22Rv1 (cell line): ENCODE results near the gene UBL7.

Experiments used
- H3K27ac ChIP-seq: fragments of 450-650 bp; 2 replicates; pipeline ENCODE4 v1.5.1; 2017
- CTCF ChIP-seq: fragments of 450-650 bp; IDR thresholded peaks from 2 replicates; pipeline ENCODE4 v1.5.1; 2017; ENCODE audit warnings: mild to moderate bottlenecking
- ZFX ChIP-seq: fragments of 450-650 bp; IDR thresholded peaks from 2 replicates; pipeline ENCODE4 v1.6.1; 2017; ENCODE audit warnings: antibody characterized with exemption, borderline replicate concordance

The UBL7 gene

GRCh38 chr15:74434263-74435136, 26.5 kb downstream of the UBL7 start:
- H3K27ac ChIP-seq, result no peak overlapping the region
- TF ChIP-seq CTCF (no peak), ZFX (no peak)

GRCh38 chr15:74433592-74434262, 27.2 kb downstream of the UBL7 start, which contains the start of gene SEMA7A:
Gene SEMA7A (minus strand): TSS chr15:74433958. CDS start chr15:74433918, 40 bp downstream.
- TF ChIP-seq ZFX (no peak), CTCF (no peak)
- no peak within 1 kb of the TSS for H3K27ac ChIP-seq

- no peak for TF ChIP-seq CTCF
- no peak for TF ChIP-seq ZFX
- no peak overlapping the region for H3K27ac ChIP-seq
Observed at GRCh38 chr15:74432968-74433591, 27.9 kb downstream of the UBL7 start.

- H3K27ac ChIP-seq, result no peak overlapping the region
- TF ChIP-seq ZFX (no peak), CTCF (no peak)
Observed at GRCh38 chr15:74432271-74432967, 28.5 kb downstream of the UBL7 start.

DNA sequence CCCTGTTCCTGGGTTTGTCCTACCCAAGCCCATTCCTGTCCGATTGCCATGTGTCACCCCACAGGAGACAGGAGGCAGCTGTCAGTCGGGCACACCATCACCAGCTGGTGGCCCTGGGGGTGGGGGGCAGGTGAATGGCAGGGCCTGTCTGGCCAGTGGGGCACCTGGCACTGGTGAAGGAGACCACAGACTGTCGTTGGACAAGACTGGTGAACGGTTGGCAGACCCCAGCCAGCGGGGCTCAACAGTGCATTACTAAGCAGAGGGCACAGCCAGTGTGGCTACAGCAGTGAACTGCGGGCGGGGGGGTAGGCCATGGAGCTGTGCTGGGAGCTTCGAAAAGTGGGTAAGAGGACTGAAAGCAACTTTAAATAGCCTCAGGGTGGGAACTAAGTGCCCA, 29.3 kb downstream of the UBL7 start:
- H3K27ac ChIP-seq, result no peak overlapping the region
- TF ChIP-seq ZFX (no peak), CTCF (no peak)

DNA sequence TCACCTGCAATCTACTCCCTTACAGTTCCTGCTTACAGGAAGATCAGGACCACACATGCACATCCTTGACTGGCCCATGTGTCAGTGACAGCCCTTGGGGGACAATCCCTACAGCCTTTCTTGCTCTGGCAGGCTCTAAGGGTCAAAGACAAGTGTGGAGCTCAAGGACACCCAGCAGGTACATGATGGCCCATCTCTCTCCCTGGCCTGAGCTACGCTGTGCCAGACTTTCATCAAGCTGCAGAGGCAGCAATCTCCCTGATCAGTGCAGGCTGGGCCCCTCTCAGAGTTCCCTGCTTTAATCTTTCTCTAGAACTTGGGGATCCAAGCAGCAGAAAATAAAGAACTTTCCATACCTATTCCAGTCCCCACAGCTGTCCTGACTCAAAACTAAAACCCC, 29.8 kb downstream of the UBL7 start:
- no peak overlapping the region for H3K27ac ChIP-seq
- TF ChIP-seq CTCF (no peak), ZFX (no peak)
